Stimulated activated CD4-positive, alpha-beta T cell treated with anti-CD3 and anti-CD28 coated beads, TNF-alpha, amount 100 ng/mL, for 1 hour (primary cell): ENCODE results near the gene MFN1.

Source experiments
- DNase-seq, 3 donors: peaks; one replicate each; pipeline ENCODE4 v3.0.0-alpha.2; 2020; ENCODE audit warnings: low read depth in 3 of 3, low spot score in 1 of 3

Gene MFN1

DNA sequence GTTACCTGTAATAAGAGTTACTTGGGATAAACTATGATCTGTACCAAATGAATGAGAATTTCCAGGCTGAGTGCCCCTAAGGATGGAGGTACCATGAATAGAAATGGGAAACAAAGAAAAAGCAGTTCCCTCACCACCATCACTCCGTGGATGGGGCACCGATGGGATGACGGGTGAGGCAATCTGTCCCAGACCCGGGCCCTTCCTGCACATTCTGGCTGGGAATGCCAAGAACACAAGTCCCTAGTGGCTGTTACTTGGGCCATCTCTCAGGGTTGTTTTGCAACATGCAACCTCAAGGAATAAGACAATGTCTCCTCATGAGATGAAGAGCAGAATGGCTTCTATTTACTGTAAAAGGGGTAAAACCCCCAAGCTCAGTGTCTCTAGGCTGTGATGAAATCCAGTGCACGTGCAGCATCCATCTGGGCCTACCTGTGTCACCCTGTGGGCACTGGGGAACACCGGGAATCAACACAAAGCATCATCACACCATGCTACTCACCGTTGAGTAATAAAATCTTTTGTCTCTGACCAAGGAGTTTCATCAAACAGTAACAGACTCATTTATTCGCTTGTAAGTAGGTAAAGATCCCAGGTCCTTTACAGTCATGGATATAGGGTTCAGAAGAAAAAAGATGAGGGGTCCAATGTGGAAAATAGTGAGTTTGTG is 81.5 kb downstream of the MFN1 start:
- no peak for DNase-seq

DNA sequence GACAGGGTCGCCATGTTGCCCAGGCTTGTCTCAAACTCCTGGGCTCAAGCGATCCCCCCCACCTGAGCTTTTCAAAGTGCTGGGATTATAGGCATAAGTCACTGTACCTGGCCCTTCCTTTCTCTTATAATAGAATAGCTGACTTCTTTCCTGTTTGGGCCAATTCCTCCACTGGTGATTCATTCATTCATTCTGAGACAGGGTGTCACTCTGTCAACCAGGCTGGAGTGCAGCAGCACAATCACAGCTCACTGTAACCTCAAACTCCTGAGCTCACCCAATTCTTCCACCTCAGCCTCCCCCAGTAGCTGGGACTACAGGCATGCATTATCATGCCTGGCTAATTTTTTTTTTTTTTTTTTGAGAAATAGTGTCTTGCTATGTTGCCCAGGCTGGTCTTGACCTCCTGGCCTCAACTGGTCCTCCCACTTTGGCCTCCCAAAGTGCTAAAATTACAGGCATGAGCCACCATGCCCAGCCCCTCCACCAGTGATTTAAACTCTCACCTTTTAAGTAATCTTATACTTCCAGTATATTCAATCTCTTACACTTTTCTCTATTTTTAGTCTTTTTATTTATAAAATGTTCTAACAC is 82.9 kb downstream of the MFN1 start:
- no peak for DNase-seq

DNA sequence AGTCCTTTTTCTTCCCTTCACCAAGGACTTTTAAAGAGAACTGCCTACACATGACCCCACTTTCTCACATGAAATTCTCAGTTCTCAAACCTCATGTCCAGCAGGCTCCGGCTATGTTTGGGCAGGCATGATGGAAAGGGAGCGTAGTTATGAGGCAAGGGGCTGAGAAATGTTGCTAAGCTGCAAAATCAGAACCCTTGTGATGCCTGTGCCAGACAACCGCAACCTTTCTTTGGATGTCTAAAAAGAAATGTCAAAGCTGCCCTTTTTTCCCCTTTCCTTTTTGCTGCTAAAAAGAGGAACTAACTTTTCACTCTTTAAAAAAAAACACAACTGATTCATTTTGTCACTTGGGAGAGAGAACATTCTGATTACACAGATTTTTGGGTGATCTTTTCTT is 84.5 kb downstream of the MFN1 start:
- DNase-seq = no peak

DNA sequence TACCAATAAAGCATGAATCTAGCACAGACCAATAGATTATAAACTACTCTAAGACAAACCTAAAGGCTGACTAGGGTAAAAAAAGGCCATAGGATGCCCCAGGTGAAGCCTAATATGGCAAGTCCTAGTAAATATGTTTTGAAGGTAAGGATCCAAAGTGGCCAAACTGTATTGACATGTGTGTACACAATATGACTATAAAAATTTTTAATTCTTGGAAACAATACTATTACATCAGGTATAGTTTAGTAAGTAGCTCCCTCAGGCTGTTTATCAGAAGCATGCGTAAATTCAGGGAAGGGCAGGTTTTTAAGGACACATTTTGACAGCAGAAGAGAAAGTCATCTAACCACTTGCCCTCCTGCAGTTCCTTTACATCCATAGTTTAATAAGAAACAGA is 84.9 kb downstream of the MFN1 start:
- DNase-seq = no peak

DNA sequence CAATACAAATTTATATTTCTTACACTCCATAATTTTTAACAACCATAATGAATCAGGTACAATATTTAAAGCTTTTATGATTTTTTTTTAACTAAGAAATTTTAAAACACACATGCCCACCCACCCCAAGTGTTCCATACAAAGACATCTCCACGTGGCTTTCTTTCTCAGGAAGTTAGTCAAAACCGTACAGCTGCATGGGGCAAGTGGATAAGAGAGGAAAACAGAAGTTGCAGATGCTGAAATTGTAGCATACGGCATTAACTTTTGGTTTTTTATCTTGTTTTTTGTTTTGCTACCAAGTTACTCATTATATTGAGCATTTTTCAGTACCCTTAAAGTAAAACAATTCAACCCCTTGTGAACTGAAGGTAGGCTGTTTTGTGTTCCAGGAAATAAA is 89.0 kb downstream of the MFN1 start:
- no peak for DNase-seq

DNA sequence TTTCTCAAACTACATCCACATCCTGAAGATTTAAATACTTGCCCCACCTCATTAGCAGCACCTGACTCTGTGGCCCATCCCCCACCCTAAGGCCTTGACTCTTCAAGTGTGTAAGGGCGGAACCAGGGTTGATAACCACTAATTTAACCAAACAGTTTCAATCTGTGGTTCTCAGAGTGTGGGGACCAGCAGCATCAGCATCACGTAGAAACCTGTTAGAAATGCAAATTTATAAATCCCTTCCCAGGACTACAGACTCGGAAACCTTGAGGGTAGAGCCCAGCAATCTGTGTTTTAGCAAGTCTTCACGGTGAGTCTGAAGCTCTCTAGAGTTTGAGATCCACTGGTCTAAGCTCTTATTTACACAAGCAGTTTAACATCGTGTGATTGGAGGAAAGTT is 91.3 kb downstream of the MFN1 start:
- no peak for DNase-seq
